Endothelial cell of umbilical vein (primary cell): ENCODE results near the gene FOXD3.

Experiments used
- EZH2 ChIP-seq: IDR thresholded peaks from 2 replicates; pipeline ENCODE4 v1.6.1; 2012; ENCODE audit warnings: borderline replicate concordance, low read depth, mild to moderate bottlenecking, moderate library complexity, low read length, inconsistent platforms; ENCODE audit not compliant: severe bottlenecking
- FOS ChIP-seq: IDR thresholded peaks from 2 replicates; pipeline ENCODE4 v1.6.1; 2011; ENCODE audit warnings: mild to moderate bottlenecking, low read length, moderate library complexity, borderline replicate concordance; ENCODE audit not compliant: insufficient read depth
- MAX ChIP-seq: IDR thresholded peaks from 2 replicates; pipeline ENCODE4 v1.6.1; 2011; ENCODE audit not compliant: insufficient read depth, insufficient read length

DNA sequence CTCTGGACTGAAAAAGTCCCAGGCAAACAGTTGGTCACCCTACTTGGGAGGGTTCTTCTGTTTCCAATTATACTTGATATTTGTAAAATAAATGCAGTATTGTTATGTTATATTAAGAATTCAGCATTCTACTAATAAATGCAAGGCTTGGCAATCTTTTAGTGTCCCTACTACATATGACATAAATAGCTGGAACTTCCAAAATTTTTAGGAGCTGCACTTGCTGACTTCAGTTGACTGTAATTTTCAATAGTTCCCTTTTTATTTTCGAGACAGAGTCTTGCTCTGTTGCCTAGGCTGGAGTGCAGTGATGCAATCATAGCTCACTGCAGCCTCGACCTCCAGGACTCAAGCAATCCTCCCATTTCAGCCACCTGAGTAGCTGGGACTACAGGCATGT is 20.0 kb downstream of the FOXD3 start:
- TF ChIP-seq EZH2 (no peak), FOS (no peak), MAX (no peak)
